ENCODE data around the gene ANXA5. TPM values are rescaled to one million over a fixed set of nuclear protein-coding genes. Genes with fewer than 3 reads are reported as not detected.

ANXA5 gene
- total and polyA plus RNA-seq, 2 experiments from 2014 or later = 129 to 181 TPM

DNA sequence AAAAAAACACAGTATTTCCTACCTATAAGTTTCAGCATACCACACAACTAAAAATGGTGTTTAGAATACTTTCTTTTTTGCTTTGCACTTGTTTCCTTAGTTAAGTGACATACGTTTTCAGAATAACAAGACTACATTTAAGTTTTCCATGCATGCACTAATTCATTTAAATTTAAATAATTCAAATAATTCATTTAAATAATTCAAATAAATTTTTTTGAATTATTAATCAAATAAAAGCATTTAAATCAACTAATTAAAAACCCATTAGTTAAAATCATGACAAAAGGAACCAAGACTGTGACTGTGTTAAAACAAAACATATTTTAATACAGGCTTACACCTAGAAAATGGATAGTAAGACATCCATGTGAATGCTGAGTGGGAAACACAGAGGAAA is 12.8 kb downstream of the ANXA5 start:
- H3K27ac ChIP-seq (ENCODE audit: low read depth) = peak overlapping the region; percentile 89
- no peak overlapping the region for H3K4me3 ChIP-seq
- H3K4me2 ChIP-seq = peak overlapping the region; percentile 33; the same call in 1 of the 2 replicates
- H4K20me1 ChIP-seq (replicated peaks; ENCODE audit: insufficient read depth) = no peaks in the 10 kb centered on the region
- TF ChIP-seq NANOG (IDR thresholded peaks at IDR 0.05; ENCODE audit: borderline replicate concordance) (no peak), EZH2phosphoT487 (IDR thresholded peaks at IDR 0.05; ENCODE audit: unreplicated experiment) (no peak), CREB1 (CRISPR knock-in tag; IDR thresholded peaks at IDR 0.05; ENCODE audit: low read depth) (no peak), POLR2AphosphoS5 (IDR thresholded peaks at IDR 0.05; ENCODE audit: low read depth) (no peak), JUNB (IDR thresholded peaks at IDR 0.05; ENCODE audit: unreplicated experiment) (no peak), ZNF331 (CRISPR knock-in tag; IDR thresholded peaks at IDR 0.05; ENCODE audit: low read depth) (no peak), EZH2 (IDR thresholded peaks at IDR 0.05; ENCODE audit: low read depth, unreplicated experiment) (no peak)
- TF ChIP-seq, protein P1, sequence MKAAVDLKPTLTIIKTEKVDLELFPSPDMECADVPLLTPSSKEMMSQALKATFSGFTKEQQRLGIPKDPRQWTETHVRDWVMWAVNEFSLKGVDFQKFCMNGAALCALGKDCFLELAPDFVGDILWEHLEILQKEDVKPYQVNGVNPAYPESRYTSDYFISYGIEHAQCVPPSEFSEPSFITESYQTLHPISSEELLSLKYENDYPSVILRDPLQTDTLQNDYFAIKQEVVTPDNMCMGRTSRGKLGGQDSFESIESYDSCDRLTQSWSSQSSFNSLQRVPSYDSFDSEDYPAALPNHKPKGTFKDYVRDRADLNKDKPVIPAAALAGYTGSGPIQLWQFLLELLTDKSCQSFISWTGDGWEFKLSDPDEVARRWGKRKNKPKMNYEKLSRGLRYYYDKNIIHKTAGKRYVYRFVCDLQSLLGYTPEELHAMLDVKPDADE (IDR thresholded peaks at IDR 0.05) = no peak
- TF ChIP-seq, protein P2, sequence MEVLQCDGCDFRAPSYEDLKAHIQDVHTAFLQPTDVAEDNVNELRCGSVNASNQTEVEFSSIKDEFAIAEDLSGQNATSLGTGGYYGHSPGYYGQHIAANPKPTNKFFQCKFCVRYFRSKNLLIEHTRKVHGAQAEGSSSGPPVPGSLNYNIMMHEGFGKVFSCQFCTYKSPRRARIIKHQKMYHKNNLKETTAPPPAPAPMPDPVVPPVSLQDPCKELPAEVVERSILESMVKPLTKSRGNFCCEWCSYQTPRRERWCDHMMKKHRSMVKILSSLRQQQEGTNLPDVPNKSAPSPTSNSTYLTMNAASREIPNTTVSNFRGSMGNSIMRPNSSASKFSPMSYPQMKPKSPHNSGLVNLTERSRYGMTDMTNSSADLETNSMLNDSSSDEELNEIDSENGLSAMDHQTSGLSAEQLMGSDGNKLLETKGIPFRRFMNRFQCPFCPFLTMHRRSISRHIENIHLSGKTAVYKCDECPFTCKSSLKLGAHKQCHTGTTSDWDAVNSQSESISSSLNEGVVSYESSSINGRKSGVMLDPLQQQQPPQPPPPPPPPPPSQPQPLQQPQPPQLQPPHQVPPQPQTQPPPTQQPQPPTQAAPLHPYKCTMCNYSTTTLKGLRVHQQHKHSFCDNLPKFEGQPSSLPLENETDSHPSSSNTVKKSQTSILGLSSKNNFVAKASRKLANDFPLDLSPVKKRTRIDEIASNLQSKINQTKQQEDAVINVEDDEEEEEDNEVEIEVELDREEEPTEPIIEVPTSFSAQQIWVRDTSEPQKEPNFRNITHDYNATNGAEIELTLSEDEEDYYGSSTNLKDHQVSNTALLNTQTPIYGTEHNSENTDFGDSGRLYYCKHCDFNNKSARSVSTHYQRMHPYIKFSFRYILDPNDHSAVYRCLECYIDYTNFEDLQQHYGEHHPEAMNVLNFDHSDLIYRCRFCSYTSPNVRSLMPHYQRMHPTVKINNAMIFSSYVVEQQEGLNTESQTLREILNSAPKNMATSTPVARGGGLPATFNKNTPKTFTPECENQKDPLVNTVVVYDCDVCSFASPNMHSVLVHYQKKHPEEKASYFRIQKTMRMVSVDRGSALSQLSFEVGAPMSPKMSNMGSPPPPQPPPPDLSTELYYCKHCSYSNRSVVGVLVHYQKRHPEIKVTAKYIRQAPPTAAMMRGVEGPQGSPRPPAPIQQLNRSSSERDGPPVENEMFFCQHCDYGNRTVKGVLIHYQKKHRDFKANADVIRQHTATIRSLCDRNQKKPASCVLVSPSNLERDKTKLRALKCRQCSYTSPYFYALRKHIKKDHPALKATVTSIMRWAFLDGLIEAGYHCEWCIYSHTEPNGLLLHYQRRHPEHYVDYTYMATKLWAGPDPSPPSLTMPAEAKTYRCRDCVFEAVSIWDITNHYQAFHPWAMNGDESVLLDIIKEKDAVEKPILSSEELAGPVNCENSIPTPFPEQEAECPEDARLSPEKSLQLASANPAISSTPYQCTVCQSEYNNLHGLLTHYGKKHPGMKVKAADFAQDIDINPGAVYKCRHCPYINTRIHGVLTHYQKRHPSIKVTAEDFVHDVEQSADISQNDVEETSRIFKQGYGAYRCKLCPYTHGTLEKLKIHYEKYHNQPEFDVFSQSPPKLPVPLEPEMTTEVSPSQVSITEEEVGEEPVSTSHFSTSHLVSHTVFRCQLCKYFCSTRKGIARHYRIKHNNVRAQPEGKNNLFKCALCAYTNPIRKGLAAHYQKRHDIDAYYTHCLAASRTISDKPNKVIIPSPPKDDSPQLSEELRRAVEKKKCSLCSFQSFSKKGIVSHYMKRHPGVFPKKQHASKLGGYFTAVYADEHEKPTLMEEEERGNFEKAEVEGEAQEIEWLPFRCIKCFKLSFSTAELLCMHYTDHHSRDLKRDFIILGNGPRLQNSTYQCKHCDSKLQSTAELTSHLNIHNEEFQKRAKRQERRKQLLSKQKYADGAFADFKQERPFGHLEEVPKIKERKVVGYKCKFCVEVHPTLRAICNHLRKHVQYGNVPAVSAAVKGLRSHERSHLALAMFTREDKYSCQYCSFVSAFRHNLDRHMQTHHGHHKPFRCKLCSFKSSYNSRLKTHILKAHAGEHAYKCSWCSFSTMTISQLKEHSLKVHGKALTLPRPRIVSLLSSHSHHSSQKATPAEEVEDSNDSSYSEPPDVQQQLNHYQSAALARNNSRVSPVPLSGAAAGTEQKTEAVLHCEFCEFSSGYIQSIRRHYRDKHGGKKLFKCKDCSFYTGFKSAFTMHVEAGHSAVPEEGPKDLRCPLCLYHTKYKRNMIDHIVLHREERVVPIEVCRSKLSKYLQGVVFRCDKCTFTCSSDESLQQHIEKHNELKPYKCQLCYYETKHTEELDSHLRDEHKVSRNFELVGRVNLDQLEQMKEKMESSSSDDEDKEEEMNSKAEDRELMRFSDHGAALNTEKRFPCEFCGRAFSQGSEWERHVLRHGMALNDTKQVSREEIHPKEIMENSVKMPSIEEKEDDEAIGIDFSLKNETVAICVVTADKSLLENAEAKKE (CRISPR knock-in tag; IDR thresholded peaks at IDR 0.05) = no peak
- TF ChIP-seq, protein P3, sequence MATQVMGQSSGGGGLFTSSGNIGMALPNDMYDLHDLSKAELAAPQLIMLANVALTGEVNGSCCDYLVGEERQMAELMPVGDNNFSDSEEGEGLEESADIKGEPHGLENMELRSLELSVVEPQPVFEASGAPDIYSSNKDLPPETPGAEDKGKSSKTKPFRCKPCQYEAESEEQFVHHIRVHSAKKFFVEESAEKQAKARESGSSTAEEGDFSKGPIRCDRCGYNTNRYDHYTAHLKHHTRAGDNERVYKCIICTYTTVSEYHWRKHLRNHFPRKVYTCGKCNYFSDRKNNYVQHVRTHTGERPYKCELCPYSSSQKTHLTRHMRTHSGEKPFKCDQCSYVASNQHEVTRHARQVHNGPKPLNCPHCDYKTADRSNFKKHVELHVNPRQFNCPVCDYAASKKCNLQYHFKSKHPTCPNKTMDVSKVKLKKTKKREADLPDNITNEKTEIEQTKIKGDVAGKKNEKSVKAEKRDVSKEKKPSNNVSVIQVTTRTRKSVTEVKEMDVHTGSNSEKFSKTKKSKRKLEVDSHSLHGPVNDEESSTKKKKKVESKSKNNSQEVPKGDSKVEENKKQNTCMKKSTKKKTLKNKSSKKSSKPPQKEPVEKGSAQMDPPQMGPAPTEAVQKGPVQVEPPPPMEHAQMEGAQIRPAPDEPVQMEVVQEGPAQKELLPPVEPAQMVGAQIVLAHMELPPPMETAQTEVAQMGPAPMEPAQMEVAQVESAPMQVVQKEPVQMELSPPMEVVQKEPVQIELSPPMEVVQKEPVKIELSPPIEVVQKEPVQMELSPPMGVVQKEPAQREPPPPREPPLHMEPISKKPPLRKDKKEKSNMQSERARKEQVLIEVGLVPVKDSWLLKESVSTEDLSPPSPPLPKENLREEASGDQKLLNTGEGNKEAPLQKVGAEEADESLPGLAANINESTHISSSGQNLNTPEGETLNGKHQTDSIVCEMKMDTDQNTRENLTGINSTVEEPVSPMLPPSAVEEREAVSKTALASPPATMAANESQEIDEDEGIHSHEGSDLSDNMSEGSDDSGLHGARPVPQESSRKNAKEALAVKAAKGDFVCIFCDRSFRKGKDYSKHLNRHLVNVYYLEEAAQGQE (IDR thresholded peaks at IDR 0.05; ENCODE audit: unreplicated experiment) = no peak
- H3K9me2 ChIP-seq (ENCODE audit: insufficient read depth) = 0 out of 2 replicates have a peak, but pooled peaks cover 4% of the 10 kb centered on the region
- H3K4me1 Mint-ChIP-seq = peaks cover 11% of the 10 kb centered on the region
- H3K27me3 Mint-ChIP-seq (ENCODE audit: insufficient read depth, low read depth, poor library complexity) = no peaks in the 10 kb centered on the region
- no peak overlapping the region for H2AFZ ChIP-seq
- no peaks in the 10 kb centered on the region for H3K9me3 Mint-ChIP-seq
- no peaks in the 10 kb centered on the region for H3K27me3 ChIP-seq (ENCODE audit: insufficient read depth)
- H3K36me3 Mint-ChIP-seq (ENCODE audit: low read depth) = peaks cover 30% of the 10 kb centered on the region
- no peaks in the 10 kb centered on the region for H3F3A ChIP-seq (replicated peaks; ENCODE audit: low read depth)
- H3K4me3 Mint-ChIP-seq = no peak overlapping the region
- peaks cover 18% of the 10 kb centered on the region for H3K79me2 ChIP-seq (replicated peaks; ENCODE audit: insufficient read depth)
- ATAC-seq = no peak
- no peak overlapping the region for H3K27ac Mint-ChIP-seq
- H3K36me3 ChIP-seq (ENCODE audit: insufficient read depth) = peaks cover 8% of the 10 kb centered on the region
- no peak for DNase-seq (ENCODE audit: low spot score)
- peaks cover 28% of the 10 kb centered on the region for H3K4me1 ChIP-seq (ENCODE audit: insufficient read depth)
